HG02763 (cell line): Measurements from ENCODE around the gene NOP10.

Experiments used
- ATAC-seq: cut with Tn5 transposase; IDR thresholded peaks from one replicate; pipeline ENCODE4 v1.9.1; 2021; ENCODE audit warnings: mild to moderate bottlenecking, moderate library complexity; ENCODE audit not compliant: unreplicated experiment

Gene NOP10

DNA sequence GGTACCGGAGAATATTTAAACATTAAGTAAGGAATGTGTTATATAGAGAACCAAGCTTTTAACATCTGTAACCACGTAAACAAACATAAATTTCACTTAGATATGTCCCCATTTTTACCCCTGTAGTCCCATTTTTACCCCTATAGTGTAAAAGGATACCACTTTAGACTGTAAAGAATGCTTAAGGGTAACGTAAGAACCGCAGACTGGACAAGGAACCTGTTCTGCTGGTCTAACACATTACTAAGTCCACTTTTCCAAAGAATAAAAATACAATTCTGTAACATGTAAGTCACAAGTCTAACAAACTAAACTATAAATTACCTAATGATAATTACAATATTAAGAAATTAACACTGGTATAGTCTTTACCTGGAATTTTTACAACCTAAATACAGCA lies 8.3 kb downstream of the NOP10 start:
- ATAC-seq, result no peak

DNA sequence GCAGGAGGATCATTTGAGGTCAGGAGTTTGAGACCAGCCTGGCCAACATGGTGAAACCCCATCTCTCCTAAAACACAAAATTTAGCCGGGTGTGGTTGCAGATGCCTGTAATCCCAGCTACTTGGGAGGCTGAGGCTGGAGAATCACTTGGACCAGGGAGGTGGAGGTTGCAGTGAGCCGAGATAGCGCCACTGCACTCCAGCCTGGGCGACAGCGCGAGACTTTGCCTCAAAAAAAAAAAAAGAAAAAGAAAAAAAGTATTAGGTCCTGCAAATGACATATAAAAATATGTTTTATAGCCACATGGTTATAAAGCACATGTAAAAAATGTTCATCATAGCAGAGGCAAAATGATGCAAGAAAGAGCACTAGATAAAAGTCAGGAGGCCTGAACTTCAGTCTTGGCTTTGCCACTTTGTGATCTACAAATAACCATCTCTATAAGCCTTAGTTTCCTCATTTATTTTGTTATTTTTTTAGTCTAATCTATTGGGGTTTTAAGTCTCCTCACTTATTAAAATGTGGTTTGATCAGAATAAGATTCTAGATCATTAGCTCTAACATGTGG lies 10.3 kb downstream of the NOP10 start:
- no peak for ATAC-seq

DNA sequence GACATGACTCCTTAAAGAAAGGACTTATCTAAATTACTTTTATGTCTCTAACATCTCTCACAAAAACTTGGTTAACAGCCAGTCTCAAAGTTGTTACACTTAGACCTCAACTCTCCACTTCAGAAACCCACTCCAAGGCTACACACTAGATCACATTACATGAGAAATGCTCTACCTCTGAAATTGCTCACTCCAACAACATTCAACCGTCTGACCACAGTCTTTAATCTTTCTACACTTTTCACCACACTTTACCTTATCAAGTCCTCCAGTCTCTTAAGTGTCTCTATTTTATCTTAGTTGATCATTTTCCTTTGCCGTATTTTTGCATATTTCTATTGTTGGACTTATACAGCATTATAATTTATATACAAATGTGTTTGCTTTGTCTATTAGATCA lies 11.1 kb downstream of the NOP10 start:
- no peak for ATAC-seq

DNA sequence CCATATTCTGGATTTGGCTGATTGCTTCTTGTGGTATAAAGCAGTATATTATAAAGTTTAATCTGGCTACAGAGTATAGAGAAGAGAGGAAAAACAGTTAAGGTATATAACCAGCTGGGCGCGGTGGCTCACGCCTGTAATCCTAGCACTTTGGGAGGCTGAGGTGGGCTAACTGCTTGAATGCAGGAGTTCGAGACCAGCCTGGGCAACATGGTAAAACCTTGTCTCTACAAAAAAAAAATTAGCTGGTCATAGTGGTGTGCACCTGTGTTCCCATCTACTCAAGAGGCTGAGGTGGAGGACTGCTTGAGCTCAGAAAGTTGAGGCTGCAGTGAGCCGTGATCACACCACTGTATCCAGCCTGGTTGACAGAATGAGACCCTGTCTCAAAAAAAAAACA lies 12.7 kb downstream of the NOP10 start:
- ATAC-seq, result no peak

DNA sequence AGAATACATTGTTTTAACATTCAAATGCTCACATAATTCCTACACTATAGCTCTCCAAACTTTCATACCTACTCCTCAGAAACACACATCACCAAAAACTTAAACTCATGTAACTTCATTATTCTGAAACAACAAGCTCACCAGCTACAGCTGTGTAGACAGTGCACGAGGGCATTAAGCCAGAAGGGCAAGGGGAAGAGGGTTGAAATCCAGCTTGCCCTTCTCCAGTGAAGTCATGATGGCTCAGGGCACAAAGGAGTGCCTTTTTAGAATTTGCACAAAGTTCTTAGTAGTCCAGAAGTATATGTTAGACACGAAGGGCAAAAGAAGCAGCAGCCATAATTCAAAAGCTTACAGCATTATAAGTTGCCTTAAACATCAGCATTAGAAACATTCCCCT lies 13.9 kb downstream of the NOP10 start:
- ATAC-seq, result no peak

DNA sequence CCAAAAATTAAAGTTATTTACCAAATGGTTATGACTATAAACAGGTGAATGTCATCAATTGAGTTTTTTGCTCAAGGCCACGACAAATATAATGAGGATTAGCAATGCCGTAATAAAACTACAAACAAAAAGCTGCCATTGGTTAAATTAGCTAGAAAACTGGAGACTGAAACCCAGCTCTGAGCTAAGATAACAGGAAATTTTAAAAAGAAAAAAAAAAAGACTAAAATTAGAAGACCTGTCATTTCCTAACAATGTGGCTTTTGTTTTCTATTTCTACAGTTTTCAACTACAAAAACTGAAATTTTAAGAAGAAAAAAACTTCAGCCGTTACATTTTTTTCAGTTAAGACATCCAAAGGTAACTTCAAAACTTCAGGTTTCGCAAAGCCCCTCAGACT lies 15.0 kb downstream of the NOP10 start:
- no peak for ATAC-seq

DNA sequence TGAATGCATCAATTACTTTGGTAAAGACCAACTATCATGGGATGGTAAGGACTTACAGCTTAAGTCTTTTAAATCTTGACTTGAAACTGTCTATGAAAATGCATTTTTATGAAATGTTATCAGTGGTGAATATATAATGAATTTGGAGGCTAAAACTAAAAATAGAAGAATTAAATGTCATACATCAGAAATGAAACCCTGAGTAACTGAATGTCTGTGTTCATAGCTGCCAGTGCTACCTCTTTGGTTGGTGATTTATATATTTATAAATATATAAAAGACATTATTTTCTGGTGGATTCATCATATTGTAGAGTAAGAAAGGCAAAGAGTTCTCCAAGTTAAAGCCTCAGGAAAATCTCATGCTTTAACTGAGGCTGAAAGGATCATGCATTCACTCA lies 17.6 kb downstream of the NOP10 start:
- ATAC-seq, result no peak

DNA sequence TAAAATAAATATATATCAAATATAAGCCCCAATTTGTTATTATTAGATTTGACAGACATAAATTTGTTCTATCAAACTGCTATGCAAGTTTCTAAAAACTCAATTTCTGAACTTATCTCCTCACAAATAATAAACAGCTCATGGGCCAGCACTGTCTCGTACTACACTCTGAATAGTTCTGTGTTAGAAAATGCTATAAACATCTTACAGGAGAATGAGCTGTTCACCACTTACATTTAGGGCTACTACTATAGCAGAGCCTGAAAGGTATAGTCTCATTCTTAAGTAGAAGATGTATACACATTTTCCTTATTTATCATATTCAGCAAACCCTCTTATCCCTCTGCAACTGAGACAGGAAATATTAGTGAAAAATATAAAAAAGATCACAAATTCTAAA lies 18.0 kb downstream of the NOP10 start:
- ATAC-seq, result no peak

DNA sequence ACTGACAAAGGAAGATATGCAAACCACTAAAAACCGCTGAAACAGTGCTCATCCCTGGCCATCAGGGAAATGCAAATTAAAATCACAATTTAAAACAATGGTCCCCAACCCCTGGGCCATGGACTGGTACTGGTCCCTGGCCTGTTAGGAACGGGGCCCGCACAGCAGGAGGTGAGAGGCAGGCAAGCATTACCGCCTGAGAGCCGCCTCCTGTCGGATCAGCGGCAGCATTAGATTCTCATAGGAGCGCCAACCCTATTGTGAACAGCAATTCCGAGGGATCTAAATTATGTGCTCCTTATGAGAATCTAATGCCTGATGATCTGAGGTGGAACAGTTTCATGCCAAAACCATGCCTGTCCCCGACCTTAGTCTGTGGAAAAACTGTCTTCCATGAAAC lies 19.7 kb downstream of the NOP10 start:
- ATAC-seq, result no peak

DNA sequence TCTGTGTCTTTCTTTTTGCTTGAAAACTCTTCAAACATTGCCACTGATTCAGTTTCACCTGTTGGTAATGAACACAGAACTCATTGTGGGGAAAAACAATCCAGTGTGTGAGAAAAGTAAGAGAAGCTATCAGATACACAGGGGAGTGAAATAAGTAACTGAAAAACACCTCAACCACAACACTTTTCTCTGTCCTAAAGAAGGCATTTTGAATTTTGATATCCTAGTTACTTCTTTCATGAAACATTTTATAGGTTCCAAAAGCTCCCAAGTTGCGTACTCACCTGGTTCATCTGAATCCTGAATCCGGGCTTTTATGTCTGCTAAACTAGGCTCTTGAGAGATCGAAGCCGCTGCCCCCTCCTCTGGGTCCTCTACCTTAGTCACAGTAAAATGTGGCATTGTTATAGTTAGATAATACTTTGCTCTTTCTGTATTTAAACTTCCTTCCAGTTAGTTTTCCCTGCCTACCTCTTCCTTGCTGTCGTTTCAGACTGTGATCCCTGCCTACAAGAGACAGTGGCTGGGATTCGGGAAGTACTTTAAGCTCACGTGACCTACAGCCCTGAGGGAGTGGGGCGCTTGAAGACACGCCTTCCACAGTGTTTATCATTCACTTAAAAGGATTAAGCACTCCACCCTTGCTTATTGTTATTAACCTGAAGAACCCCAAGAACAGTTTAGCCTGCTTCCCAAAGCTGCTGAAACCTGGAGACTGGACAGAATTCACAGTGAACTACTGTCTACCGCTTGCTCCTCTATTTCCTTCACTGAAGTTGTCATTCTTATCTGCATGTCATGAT lies 24.5 kb downstream of the NOP10 start:
- ATAC-seq, result peak; percentile 61

DNA sequence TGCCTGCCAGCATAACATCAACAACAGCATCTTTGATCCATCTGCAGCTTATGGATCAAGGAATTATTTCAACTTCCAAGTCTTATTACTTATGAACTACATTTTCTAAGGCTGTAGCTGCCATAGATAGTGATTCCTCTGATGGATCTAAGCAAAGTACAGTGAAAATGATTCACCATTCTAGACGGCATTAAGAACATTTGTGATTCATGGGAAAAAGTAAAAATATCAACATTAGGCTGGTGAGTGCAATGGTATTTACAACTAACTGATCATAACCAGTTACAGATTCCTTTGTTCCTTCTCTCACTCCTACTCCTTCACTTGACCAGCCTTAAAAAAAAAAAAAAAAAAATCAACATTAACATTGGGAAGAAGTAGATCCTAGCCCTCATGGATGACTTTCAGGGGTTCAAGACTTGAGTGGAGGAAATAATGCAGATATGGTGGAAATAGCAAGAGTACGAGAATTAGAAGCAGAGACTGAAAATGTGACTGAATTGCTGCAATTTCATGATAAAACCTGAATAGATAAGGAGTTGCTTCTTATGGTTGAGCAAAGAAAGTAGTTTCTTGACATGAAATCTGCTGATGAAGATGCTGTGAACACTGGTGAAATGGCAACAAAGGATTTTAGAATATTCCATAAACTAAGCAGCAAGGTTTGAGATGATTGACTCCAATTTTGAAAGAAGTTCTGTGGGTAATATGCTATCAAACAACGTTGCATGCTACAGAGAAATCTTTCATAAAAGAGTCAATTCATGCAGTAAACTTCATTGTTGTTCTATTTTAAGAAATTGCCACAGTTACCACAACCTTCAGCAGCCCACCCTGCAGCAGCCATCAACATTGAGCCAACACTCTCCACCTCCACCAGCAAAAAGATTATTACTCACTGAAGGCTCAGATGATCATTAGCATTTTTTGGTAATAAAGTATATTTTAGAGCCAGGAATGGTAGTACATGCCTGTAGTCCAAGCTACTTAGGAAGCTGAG lies 28.1 kb downstream of the NOP10 start:
- ATAC-seq, result no peak

DNA sequence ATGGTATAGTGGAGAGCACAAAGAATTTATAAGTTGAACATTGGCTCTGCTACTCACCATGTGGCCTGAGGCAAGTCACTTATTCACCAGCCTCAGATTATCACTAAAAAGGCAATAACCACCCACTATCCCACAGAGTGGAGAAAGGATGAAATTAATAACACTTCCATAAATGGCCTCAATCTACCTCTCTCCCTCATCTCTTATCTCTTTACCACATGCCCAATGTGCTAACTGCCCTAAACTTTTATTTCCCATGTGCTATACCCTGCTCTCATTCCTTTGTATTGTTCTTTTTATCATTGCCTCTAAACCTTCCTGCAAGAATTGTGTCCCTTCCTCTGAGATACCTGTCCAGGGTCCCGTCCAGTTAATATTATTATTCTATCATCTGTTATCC lies 31.4 kb downstream of the NOP10 start:
- ATAC-seq, result no peak

DNA sequence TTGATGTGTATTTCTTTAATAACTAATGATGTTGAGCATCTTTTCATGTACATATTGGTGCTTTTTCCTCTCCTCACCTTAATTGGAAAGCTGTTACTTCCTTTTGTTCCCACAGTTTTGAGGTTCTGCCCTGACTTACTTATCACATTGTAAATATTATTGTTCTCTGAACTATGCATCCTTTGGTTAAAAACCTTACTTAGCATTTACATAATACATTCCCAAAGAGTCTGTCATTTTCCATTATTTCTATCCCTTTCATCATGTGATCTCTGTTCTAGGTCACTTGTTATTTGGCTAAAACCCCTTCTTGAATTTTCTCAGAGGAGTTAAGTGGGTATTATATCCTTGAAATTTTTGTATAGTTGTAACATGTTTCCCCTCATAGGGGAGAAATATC lies 38.3 kb downstream of the NOP10 start:
- ATAC-seq, result no peak

DNA sequence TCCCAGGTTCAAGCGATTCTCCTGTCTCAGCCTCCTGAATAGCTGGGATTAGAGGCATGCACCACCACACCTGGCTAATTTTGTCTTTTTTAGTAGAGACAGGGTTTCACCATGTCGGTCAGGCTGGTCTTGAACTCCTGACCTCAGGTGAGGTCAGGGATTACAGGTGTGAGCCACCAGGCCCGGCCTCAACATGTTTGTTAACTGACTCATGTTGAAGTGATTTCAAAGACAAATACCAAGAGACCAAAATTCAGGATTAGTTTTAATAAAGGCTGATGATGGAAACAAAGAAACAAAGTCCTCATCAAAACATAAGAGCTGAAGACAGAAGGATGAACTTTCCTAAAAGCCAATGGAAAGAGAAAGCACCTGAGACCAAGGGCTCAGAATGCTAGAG lies 41.9 kb downstream of the NOP10 start:
- ATAC-seq, result no peak

DNA sequence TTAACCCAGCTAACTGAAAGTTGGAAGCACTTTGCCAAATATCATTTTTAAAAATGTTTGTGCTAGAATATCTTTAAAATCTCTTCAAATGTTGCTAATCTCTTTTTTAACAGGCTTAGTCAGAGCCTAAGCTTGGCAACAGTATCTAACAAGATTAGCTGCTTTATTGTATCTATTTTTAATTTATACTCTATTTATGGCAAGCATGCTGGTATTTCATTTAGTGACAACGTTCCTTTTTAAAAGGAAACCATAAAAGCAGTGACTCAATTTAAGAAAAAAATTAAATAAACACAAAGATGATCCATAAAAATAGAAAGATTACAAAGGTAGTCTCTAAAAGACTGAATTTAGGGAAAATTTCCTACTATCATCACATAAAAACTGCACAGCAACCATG lies 45.9 kb downstream of the NOP10 start:
- no peak for ATAC-seq

DNA sequence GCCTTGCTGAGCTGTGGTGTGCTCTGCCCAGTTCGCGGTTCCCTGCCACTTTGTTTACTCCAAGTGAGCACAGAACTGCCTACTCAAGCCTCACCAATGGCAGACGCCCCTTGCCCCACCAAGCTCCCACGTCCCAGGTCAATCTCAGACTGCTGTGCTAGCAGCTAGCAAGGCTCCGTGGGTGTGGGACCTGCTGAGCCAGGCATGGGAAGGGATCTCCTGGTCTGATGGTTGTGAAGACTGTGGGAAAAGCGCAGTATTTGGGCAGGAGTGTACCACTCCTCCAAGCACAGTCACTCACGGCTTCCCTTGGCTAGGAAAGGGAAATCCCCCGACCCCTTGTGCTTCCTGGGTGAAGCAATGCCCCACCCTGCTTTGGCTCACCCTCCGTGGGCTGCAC lies 50.3 kb downstream of the NOP10 start:
- ATAC-seq, result no peak
